Dermis lymphatic vessel endothelial cell (primary cell): ENCODE measurements around the gene OTUD7B. TPM values are rescaled to one million over a fixed set of nuclear protein-coding genes. Genes with fewer than 3 reads are reported as not detected.

ENCODE experiments used
- total RNA-seq: library from RNA; depleted of rRNA; stranded (reverse); fragments of >200 nt; gene quantifications from 2 replicates; pipeline ENCODE4 v1.2.1, GENCODE V29; 2014

Gene OTUD7B
- 11.4 and 11.8 TPM in 2 replicates for total RNA-seq

GRCh38 chr1:150010393-150011115 is at the start of gene OTUD7B:
TSS of gene OTUD7B (minus strand) at chr1:150010726. CDS start at chr1:149977510, 33,216 bp downstream.

GRCh38 chr1:149936170-149936991 is 74.1 kb downstream of the OTUD7B start, which contains the start of gene MTMR11:
TSS of gene MTMR11 (minus strand) at chr1:149936879. CDS start at chr1:149936647, 232 bp downstream.

GRCh38 chr1:149927563-149928400 is 82.7 kb downstream of the OTUD7B start, which contains the start of gene SF3B4:
TSS of gene SF3B4 (minus strand) at chr1:149927803. CDS start at chr1:149927759, 44 bp downstream.

GRCh38 chr1:149917571-149918144 is 92.9 kb downstream of the OTUD7B start, which contains the start of gene SV2A:
TSS of gene SV2A (minus strand) at chr1:149917844. CDS start at chr1:149913840, 4,004 bp downstream.

GRCh38 chr1:149899460-149900284 is 110.9 kb downstream of the OTUD7B start, which contains the start of gene BOLA1:
TSS of gene BOLA1 (plus strand) at chr1:149899568. CDS start at chr1:149900060, 492 bp downstream.

Other genes with a start within 250 kb of the OTUD7B start
- not detected in 2 replicates for gene FCGR1A, start 228.0 kb downstream of the OTUD7B start, total RNA-seq
- gene BOLA1, start 111.2 kb downstream of the OTUD7B start, total RNA-seq, result 7.4 and 7.8 TPM in 2 replicates
- gene SV2A, start 92.9 kb downstream of the OTUD7B start, total RNA-seq, result 2.6 and 3.0 TPM in 2 replicates
- gene SF3B4, start 82.9 kb downstream of the OTUD7B start, total RNA-seq, result 8.9 and 10.4 TPM in 2 replicates
- gene MTMR11, start 73.8 kb downstream of the OTUD7B start, total RNA-seq, result 0.22 and 0.34 TPM in 2 replicates
- 22.9 and 23.4 TPM in 2 replicates for gene VPS45, start 57.0 kb upstream of the OTUD7B start, total RNA-seq
- gene PLEKHO1, start 139.2 kb upstream of the OTUD7B start, total RNA-seq, result 37.2 and 41.7 TPM in 2 replicates
- gene ANP32E, start 225.4 kb upstream of the OTUD7B start, total RNA-seq, result 13.2 and 17.3 TPM in 2 replicates
- gene CA14, start 247.0 kb upstream of the OTUD7B start, total RNA-seq, result not detected in 2 replicates